Lower lobe of right lung (tissue), 2 donors: Measurements from ENCODE around the gene CATSPER3. TPM values are rescaled to one million over a fixed set of nuclear protein-coding genes. Genes with fewer than 3 reads are reported as not detected.
"Not testable (repeated sequence)": the region's sequence is repeated elsewhere in the genome, so short reads cannot be mapped to it uniquely, and the experiment has no call there.

Source experiments
- ATAC-seq, 2 donors: fragments of 200-7000 bp; cut with Tn5 transposase; one replicate each; pipeline ENCODE4 v1.9.1; 2020 to 2022; ENCODE audit warnings: mild to moderate bottlenecking in 2 of 2, moderate library complexity in 2 of 2
- DNase-seq: peaks from one replicate; pipeline ENCODE4 v3.0.0-alpha.2; 2020
- H3K27ac ChIP-seq: fragments of 200-600 bp; one replicate; pipeline ENCODE4 v1.8.0; 2022
- H3K27me3 ChIP-seq: fragments of 200-600 bp; one replicate; pipeline ENCODE4 v1.8.0; 2022; ENCODE audit warnings: low read depth
- H3K36me3 ChIP-seq: fragments of 200-600 bp; one replicate; pipeline ENCODE4 v1.8.0; 2022; ENCODE audit warnings: mild to moderate bottlenecking
- H3K4me1 ChIP-seq: fragments of 200-600 bp; one replicate; pipeline ENCODE4 v1.8.0; 2022
- H3K4me3 ChIP-seq: fragments of 200-600 bp; one replicate; pipeline ENCODE4 v1.8.0; 2022; ENCODE audit warnings: mild to moderate bottlenecking
- H3K9me3 ChIP-seq: fragments of 200-600 bp; one replicate; pipeline ENCODE4 v1.8.0; 2022
- CTCF ChIP-seq: fragments of 200-600 bp; IDR thresholded peaks from one replicate; pipeline ENCODE4 v1.8.0; 2022; ENCODE audit warnings: antibody characterized with exemption, mild to moderate bottlenecking
- intact Hi-C: fragments of 100-400 bp; cut with DNase I; formaldehyde crosslinking; loops from one replicate; pipeline ENCODE4 v1.11.0; 2022
- total RNA-seq: library from RNA; stranded (reverse); fragmentation: NEBNext Ultra II Directional; extraction: Animal tissue kit (Norgen Biotek cat#: 25700); gene quantifications from one replicate; pipeline ENCODE4 v1.2.1, GENCODE V29; 2021
- donor health status: DM: no; HTN: yes; CAD: no; lungs with severe emphysema.

CATSPER3 gene
- total RNA-seq, 1 donor from 2014 or later = 0.68 TPM

- no peak for DNase-seq
- ATAC-seq = peak in 1 of 2 donors; percentile 23
- Histone ChIP-seq H3K9me3 (no peaks in the 10 kb centered on the region), H3K27ac (no peak overlapping the region), H3K36me3 (no peaks in the 10 kb centered on the region), H3K4me1 (no peaks in the 10 kb centered on the region), H3K27me3 (no peaks in the 10 kb centered on the region), H3K4me3 (no peak overlapping the region)
- no peak for TF ChIP-seq CTCF
- intact Hi-C loops = no loop called here
These were observed 28.2 kb downstream of the CATSPER3 start for GRCh38 chr5:134995850-134996402.

DNA sequence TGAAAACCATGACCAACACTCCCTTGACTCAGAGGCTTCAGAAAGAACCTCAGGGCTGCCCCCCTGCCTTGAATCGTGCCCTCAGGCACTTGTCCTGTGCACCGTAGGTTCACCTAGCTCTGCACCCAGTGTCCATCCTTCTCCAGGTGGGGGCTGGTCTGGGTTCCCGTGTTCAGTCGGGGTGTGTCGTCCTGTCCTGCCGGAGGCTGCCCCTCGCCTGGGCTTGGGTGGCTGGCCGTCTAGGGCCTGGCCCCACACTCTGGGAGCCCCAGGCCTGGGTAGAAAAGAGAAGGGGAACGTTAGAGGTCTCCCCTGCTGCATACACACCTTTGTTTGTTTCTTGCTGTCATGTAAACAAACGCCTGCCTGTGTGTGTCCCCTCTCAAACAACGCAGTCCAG lies 29.3 kb downstream of the CATSPER3 start:
- Histone ChIP-seq H3K36me3 (no peaks in the 10 kb centered on the region), H3K4me1 (no peaks in the 10 kb centered on the region), H3K9me3 (no peaks in the 10 kb centered on the region), H3K27ac (no peak overlapping the region), H3K27me3 (no peaks in the 10 kb centered on the region), H3K4me3 (no peak overlapping the region)
- DNase-seq (no peak), ATAC-seq (peak in 1 of 2 donors; percentile 38)
- intact Hi-C loops = no loop called here
- no peak for TF ChIP-seq CTCF

GRCh38 chr5:134998068-134998467 lies 30.4 kb downstream of the CATSPER3 start:
- DNase-seq, H3K9me3 ChIP-seq, H3K27ac ChIP-seq, intact Hi-C loops, H3K4me3 ChIP-seq, H3K4me1 ChIP-seq, ATAC-seq, H3K27me3 ChIP-seq, H3K36me3 ChIP-seq: not testable (repeated sequence)

GRCh38 chr5:135004376-135004775 lies 36.7 kb downstream of the CATSPER3 start:
- ATAC-seq (no peak), DNase-seq (no peak)
- Histone ChIP-seq H3K27ac (no peak overlapping the region), H3K4me1 (no peaks in the 10 kb centered on the region), H3K27me3 (no peaks in the 10 kb centered on the region), H3K4me3 (no peak overlapping the region), H3K36me3 (no peaks in the 10 kb centered on the region), H3K9me3 (no peaks in the 10 kb centered on the region)
- TF ChIP-seq CTCF = no peak
- intact Hi-C loops = no loop called here

- ATAC-seq = no peak
- intact Hi-C loops = no loop called here
- no peak for TF ChIP-seq CTCF
These were observed 37.4 kb downstream of the CATSPER3 start for GRCh38 chr5:135005076-135005475.

GRCh38 chr5:135007305-135007704 lies 39.6 kb downstream of the CATSPER3 start:
- no peaks in the 10 kb centered on the region for H3K4me1 ChIP-seq
- H3K4me3 ChIP-seq = no peak overlapping the region
- intact Hi-C loops = no loop called here
- DNase-seq (no peak), ATAC-seq (no peak)
- no peaks in the 10 kb centered on the region for H3K36me3 ChIP-seq
- no peak overlapping the region for H3K27ac ChIP-seq
- no peaks in the 10 kb centered on the region for H3K9me3 ChIP-seq
- no peaks in the 10 kb centered on the region for H3K27me3 ChIP-seq
- no peak for TF ChIP-seq CTCF

More at GRCh38 chr5:135005076-135005475, 37.4 kb downstream of the CATSPER3 start:
- H3K27ac ChIP-seq = no peak overlapping the region
- no peak for DNase-seq
- H3K27me3 ChIP-seq = no peaks in the 10 kb centered on the region
- no peaks in the 10 kb centered on the region for H3K9me3 ChIP-seq
- H3K4me1 ChIP-seq = no peaks in the 10 kb centered on the region
- H3K4me3 ChIP-seq = no peak overlapping the region
- H3K36me3 ChIP-seq = no peaks in the 10 kb centered on the region
